ENCODE results near the gene NRCAM.

Gene NRCAM

DNA sequence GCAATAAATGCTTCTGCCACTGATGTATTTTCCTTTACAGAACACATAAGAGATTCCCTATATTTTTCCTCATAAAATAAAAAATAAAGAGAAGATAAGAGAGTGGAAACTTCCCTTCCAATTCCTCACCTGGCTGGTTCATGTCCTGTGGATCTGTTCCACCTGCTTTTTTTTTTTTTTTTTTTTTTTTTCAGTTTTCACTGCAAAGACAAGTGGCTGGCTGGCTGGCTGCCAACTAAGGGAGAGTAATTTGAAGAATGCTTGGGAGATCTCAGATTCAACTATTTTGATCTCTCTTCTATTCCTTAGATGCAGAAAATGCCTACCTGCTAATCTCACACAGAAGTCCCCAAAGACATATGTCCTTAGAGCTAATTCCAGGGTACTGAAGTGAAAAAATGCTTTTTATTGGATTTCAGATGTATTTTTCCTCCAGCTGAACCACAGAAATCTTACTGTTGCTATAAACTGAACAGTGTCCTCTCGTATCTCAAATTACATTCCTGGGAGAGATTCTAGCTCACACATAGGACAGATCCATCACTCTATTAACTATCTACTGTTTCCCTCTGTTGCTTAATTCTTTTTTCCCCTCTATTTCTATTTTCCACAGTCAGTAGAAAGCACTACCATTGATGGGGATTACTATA, 120.8 kb downstream of the NRCAM start:
- no peak for DNase-seq

DNA sequence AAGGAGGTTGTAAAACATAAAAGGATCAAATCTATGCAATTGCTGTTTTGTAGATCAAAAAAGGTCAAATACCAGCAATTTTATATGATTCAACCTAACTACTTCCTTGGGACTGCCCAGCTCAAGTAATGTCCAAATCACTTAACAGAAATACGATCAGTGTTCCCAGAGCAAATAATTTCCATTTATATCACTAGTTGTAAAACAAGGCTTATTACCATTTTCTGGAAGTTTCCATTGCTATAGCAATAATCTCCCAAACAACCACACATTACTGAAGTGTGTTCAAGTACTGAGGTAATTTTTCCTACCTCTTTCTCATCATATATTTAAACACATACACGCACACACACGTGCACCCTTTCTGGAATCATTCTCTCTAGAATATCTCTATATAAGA, 123.3 kb downstream of the NRCAM start:
- no peak for DNase-seq

DNA sequence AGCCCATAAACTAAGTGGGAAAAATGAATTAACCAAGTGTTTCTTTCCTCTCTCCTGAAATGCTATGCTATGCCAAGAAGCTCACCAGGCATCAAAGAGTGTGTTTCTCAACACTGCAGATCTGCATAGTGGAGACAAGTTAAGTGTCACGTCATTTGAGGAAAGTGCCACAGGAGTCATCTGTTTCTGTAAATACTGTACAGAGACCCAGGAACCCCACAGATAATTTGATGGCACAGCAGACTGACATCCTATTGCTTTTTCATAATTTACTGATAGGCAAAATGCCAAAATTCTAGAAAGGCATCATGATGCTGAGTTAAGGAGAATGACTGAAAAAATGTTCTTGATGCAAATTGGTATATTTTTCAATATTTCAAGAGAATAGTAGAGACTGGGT, 124.3 kb downstream of the NRCAM start:
- no peak for DNase-seq

DNA sequence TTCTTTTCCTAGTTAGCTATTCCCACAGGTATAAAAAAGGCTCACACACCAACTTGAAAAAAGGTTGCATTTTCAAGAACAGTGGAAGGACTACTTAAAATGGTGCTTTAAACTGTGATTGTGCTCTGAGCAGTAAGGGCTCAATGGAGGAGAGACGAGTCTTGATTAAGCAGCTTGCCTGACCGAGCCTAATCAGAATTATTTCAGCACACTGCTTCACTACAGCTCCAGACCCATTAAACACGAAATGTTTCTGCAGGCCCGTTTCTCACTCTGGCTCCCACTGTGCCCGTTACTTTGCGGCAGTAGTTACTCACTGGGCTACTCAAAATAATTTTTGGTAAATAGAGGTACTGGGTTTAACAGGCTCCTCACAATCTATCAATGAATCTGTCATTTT, 126.0 kb downstream of the NRCAM start:
- no peak for DNase-seq

DNA sequence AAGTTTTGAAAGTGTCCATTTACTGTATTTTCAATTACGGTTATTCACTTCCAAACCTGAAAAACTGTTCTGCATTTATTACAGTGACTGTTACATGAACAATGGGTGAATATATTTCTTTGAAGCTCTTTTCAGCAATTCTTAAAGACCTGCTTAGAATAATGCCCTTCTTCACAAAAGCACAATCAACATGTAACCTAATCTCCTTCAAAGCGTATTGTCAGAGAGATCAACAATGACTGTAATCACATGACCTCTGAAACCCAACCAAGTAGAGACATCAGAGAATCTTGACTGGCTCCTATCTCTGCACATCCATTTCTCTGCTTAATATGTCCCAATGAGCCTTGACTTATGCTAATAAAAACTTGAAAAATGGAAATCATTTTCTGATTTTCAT, 126.7 kb downstream of the NRCAM start:
- no peak for DNase-seq

DNA sequence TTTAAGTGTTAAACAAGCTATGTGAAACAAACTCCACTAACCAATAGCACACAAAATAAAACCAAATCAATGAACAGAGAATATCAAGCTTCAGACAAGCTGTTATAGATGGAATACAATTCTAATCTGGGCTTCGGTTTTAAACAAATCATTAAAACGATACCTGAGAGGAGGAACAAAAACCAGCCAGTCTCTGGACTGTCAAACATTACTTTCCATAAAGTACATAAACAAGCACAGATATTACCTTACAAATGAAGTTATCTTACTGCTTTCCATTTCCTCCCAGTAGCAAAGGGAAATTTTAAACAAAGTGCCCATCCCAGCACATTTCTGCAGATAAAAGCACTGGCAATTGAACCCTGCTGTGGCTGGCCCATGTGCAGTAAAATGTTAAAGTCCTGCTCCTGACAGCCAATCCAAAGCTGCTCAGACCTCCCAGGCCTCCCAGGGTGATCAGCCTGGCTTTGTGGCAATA, 128.0 kb downstream of the NRCAM start:
- DNase-seq, result no peak

DNA sequence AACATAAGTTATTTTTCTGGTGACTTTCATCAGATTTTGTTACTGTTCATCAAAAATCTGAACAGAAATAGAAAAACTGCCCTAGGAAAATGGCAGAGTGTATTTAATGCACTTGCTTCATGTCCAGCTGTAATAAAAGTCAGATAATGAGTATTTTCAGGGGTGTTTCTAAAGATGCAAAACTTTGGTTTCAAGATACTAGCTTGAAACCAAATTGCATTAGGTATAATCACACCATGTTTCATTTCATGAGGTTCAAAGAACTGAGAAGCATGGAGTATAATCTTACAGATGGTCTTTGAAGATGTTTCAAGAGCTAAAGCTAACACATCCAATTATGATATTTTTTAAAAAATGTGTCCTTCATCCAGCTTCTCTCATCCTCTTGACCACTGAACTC, 128.9 kb downstream of the NRCAM start:
- no peak for DNase-seq

DNA sequence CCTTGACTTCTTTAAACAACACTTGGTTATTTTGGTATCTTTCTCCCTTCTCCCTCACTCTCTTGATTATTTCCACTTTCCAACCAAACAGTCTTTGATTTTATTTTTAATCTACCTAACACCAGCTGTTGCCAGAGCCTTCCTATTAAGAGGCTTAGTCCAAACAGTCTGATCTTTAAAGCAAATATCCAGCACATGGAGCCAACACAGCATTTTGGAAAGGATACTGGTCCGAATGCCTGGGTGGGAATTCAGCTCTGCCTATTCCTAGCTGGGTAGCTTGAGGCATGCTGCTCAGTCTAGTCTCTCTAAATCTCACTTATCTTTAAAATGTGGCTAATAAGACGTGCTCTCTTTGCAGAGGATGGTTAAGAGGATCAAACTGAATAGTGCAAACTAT, 129.3 kb downstream of the NRCAM start:
- no peak for DNase-seq

DNA sequence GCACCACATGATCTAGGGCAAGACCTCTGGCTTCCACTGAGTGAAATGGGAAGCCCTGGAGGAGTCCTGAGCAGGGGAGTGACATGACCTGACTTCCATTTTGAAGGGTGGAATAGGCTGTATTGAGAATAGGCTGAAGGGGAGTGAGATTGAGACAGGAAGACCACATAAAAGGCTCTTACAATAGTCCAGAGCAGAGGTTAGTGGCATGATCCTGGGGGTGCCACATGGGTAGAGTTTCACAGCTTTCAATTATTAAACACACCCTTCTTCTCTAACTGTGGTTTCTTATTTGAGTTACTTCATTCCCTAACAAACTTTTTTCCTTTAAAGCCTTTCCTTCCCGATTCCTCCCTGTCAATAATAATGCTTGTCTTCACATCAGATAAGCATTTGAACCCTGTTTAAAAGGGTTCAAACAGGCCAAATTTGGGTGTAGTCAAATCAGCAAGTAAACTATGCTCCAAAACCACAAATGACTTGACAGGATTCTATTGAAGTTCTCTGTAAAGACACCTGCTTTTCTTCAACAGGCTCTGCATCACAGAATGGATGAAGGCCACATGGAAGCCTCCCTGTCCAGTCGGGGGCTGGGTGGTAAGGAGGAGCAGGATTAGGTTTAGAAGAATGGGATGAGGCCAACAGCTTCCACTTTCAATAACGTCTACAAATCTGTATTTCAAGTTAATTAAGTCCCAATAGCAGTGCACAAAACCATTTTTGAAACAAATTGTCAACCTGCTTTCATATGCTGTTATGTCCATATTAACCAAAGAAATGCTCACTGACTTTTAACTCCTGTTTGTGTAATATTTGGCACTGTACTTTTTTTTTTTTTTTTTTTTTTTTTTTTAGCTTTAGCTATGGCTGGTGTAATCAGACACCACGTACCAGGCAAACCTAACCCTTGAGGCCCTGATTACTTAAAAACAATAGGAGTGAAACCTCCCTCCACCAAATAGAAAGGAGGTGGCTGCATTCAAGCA, 131.9 kb downstream of the NRCAM start:
- no peak for DNase-seq

DNA sequence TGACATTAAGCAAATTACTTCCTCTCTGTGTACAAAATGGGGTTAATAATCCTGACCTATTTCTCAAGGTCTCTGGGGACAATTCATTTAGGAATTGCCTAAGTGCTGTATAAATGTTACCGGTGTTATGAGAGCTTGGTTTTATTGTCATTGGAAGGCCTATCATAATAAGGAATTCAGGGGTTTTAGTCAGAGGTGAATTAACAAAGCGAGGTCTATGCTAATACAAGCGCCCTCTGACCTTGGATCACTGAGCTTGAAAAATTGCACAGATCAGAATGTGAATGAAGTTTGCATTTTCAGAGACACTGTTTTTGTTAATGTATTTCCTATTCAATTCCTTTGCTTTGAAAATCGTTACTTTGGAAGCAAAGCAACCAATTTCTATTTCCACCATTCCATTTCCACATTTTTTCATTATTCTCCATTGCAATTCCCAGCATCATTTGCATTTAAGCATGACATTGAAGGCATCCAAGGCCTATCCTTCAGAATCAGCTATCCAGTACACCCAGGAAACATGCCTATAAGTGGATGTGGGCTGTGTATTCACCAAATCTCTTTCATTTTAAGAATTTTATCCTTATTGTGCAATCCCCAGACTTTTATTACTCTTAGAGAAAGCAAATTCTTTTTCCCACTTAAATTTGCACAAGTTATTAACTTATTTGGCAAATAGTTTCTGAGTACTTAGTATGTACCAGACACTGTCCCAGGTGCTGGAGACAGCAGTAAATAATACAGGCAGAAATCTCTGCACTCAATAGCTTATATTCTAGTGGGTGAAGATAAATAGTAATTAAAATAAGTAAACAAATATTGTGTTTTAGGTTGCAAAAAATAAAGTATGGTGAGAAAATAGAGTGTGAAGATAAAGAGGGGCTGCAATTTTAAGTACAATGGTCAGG, 133.1 kb downstream of the NRCAM start:
- no peak for DNase-seq

DNA sequence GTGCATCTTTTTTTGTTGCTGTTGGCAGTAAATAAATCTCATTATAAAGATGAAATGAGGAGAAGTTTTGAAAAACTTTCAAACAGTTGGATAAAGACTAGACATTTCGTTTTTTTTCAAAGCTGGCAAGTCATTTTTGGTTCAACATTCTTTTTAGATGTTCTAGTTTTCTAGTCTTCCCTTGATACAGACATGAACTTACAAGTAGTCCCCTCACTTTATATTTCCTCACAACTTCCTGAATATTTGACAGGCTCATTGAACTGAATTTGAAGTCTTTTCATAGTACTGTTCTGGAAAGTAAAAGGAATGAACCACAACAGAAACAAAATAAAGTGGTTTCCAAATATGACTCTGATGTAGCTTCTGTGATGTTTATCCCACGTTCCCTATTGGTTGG, 134.2 kb downstream of the NRCAM start:
- no peak for DNase-seq

DNA sequence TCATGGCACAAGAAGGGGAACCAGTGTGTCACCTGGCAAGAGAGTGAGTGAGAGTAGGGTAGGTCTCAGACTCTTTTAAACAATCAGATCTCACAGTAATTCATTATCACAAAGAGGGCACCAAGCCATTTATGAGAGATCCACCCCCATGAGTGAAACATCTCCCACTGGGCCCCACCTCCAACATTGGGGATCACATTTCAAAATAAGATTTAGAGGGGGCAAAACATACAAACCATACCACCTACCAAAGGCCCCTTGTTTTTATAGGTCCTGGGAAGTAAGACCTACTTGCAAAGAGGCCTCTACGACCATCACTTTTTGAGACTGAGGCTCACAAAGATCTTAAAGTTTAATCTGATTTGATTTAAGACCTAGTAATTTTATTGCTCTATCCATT, 134.9 kb downstream of the NRCAM start:
- no peak for DNase-seq

DNA sequence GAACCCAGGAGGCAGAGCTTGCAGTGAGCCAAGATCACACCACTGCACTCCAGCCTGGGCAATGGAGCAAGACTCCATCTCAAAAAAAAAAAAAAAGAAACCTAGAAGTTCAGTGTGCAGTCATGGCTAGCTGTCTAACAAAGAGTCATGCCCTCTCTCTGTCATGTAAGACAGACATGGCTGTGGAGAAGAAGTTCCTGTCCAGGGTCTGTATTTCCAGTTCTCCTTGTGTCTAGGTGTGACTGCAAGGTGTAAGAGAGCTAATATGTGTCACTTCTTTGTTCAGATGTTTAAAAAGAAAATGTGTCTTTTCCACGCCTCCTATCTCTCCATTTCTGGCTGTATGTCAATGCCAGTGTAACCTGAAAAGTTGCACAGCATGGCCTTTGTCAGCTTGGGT, 139.5 kb downstream of the NRCAM start:
- no peak for DNase-seq

DNA sequence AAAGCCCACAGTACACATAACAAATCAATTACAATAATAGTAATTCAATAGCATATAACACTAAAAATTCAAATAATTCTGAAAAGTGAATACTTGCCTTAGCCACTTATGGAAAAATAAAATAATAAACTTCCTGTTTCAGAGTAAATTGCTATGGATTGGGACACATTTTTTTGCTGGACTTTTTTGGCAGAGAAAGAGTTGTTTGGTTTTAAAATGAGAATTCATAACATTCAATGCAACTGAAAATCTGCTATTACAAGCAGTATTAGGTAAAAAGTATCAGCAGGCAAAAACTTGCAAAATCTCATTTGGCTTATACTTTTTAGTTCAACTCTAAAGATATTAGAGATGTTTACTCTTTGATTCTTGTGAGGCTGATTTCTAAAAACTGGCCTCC, 141.7 kb downstream of the NRCAM start:
- DNase-seq, result no peak

DNA sequence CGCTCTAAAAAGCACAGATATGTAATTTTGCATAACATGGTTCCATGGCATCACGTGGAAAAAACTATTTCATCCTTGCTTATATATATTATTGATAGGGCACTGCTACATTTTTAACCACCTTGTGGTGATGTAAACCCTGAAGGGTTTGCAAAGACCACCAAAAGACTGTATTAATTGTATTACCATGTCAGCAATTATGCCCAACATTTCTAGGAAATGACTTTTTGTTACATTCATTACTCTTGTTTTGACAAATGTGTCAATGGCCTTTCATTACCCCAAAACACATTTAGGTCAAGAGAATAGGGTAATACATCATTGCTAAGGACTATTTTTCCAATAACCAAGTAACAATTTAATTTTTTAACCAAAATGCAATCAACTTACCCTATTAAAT, 142.2 kb downstream of the NRCAM start:
- DNase-seq, result no peak

DNA sequence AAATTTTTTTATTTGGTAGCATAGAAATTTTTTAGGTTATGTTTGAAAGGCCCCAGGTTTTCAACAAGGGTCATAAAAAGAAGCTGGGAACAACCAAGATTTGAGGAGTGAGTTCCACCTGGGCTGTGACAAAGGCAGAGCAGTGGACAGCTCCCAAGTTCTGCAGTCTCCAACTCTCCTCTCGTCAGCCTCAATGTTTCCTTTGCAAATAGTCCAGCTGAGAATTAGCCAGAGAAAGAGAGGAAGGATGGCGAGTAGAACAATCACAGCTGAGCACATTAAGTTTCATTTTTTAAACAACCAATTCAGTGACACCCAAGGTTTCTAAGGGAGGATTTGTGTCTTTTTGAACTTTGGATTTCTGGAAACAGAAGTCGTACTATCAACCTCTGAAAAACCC, 143.2 kb downstream of the NRCAM start:
- DNase-seq, result no peak

DNA sequence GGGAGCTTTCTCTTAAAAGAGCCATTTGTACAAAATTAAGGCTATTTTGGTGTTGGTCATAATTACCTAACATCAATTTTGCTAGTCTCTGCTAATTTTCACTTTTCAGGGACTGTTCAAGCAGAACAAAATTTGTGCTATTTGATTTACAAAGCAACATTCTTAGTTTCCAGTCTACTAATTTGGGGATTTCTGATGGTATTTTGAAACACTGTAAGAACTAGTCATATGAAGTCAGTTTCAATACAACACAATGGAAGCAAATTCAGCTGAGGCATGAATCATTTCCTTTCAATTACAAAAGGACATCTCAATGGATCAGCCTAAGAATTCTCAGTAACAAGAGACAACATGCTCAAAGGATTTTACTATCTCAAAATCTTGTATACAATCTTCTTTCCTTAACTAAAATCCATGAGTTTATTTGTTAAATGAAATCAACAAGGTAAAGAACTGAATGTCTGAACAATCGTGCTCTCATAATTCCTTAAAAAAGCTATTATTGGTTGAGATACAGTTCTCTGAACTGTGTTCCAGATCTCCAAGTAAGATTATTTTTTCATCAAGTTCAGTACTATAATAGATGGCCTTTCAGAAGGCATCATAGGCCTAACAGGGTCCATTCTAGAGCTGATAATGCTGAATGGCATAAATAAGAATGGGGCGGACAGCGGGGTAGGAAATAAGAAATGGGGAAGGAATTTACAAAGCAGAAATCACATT, 144.6 kb downstream of the NRCAM start:
- DNase-seq, result no peak

DNA sequence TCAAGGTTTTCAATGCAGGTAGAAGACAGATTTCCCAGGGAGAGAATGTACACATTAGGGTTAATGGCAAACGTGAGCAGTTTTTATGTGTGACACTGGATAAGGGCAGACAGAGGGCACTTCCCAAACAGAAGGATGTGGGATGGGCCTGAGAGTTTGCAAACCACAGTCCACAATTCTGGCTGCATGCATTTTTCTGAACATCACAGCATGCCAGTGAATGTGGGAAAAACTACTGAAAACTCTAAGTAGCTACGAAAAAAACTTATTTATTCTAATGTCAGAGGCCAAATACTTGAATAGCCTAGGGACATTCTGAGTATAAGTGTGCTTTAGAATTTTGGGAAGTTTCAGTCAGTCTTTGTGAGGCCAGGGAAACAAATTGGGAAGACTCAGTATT, 145.9 kb downstream of the NRCAM start:
- DNase-seq, result no peak

DNA sequence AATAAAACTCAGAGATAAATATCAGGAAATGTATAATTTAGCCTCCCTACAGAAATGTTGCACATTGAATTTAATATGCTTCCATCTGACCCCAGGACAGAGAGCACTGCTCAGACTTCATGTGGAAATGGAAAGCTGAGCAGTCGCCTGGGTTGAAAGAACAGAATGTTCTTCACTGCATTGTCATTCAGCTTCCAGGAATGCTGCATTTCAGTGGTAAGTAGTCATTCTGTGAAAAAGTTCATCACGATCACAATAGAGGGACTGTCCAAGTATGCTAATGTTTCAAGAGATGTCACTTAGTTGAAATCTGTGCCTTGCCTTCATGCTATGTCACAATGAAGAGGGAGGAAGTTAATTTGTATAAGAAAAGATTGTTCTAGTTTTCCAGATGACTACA, 147.3 kb downstream of the NRCAM start:
- DNase-seq, result no peak

DNA sequence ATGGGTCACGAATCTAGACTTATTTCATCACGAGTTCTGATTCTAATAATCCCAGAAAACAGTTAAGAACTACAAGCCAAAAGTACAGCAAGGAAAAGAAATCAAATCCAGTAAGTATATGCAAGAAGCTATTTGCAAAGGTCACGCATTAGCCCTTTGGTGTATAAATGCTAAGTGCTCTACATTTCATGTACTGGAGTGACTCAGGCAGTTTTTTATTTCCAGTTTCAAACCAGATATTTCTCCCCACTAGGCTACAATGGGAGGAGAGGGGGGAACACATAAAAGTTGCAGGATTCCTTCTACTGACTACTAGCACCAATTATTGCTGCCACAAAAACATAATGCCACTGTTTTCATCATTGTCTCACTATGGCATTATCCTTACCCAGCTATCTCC, 148.0 kb downstream of the NRCAM start:
- no peak for DNase-seq

DNA sequence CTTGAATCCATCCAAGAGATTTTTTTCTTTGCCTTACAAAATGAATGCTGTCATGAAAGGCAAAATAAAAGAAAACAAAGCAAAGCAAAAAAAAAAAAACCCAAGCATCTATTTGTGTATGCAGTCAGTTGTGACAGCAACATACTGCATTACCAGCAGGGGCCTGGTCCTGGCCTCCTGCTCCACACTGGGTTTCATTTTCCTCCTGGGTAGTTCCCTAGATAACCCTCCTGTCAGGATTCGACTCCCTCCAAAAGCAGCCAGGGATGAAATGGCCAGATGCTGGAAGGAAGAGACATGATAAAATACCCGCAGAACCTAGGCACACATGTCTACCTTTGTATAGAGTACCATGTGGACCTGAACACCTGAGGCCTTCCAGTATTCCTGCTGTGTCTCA, 148.6 kb downstream of the NRCAM start:
- DNase-seq, result no peak

DNA sequence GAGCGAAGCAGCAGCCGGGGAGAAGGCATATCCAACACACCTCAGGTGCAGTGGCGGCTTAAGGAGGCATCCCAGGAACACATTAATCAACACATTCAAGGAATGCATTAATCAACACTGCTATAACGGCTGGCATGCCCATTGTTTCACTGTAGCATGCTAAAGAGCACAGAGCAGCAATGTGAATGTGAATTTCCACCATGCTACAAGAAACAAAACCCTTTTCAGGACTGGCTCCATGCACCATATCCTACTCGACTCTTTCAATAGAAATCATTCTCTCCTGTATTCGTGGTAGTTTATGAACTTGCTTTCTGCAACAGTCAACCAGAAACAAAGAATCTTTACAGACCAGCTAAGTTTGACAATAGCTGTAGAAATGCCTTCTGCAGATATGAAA, 149.0 kb downstream of the NRCAM start:
- DNase-seq, result no peak

DNA sequence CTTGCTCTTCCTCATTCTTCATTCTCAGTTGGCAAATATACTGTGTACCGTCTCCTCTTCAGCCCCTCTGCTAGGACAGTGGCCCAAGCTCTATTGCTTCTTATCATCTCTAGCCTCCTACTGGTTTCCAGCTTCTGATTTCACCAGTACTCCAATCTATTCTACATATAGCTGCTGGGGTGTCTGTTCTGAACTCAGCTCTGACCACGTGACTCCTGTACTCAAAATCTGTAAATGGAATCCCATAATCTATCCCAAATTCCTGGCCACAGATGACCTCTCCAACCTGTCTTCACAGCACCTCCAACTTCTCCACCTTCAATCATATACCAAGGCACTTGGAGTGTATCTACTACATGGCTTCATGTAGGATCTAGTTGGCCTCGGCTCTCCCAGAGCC, 152.9 kb downstream of the NRCAM start:
- no peak for DNase-seq
